Measurements from ENCODE around the gene CACNA2D1. TPM values are rescaled to one million over a fixed set of nuclear protein-coding genes. Genes with fewer than 3 reads are reported as not detected.

Gene CACNA2D1
- polyA plus RNA-seq, 6 donors from 2014 or later: not detected

DNA sequence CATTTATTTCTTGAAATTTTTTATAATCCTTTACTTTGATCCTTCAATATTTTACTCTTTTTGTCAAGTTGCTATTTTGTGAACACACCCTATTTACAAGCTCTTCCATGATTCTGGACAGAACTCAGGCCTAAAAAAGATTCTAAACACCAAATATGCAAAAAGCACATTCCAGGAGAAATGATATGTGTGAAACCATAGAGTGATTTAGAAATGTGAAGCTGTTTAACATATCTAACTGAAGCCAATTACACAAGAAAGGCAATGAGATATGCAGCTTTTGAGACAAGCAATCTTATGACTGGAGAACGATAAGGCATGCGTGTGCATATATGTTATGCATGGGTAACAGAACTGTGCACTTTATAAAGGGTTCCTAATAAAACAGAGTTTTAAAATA is 243.0 kb downstream of the CACNA2D1 start:
- DNase-seq (no peak), ATAC-seq (ENCODE audit: low read depth in 2 of 2) (no peak)
- Mint-ChIP-seq H3K9me3 (peaks cover 0 to 10% (median 5%) of the 10 kb centered on the region in 7 donors), H3K4me1 (no peaks in the 10 kb centered on the region), H3K27ac (no peak overlapping the region), H3K4me3 (no peak overlapping the region), H3K36me3 (no peaks in the 10 kb centered on the region), H3K27me3 (peaks cover 0 to 4% (median 0%) of the 10 kb centered on the region in 3 donors)

DNA sequence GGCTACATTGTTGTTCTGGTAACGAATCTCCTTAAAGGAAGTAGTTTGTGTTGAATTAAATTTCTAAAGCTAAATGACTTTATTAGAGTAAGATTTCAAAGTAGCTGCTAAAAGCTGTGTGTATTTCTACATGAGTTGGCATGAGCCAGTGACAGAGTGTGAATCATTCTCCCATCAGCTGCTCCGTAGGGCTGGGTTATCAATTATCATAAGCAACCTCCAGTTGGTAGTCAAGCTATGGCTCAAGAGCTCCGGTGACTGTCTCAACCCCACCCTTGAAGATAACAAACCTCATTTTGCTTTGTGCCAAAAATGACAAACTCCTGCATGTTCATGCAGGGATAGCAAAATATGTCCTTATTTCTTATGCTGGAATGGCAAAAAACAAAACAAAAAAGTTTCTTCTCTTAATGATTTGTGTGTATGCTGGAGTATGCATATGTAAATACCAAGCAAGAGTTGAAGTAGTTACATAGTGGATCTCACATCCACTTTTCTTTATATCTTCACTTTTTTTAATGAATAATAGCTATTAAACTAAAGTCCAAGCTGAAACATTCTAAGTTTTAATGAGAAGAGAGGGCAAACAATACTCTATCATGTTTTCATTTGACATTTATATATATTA is 249.4 kb downstream of the CACNA2D1 start:
- H3K36me3 Mint-ChIP-seq: no peaks in the 10 kb centered on the region
- no peak overlapping the region for H3K27ac Mint-ChIP-seq
- DNase-seq (no peak), ATAC-seq (ENCODE audit: low read depth in 2 of 2) (no peak)
- peaks cover 0 to 4% (median 0%) of the 10 kb centered on the region in 7 donors for H3K9me3 Mint-ChIP-seq
- no peaks in the 10 kb centered on the region for H3K4me1 Mint-ChIP-seq
- no peaks in the 10 kb centered on the region for H3K27me3 Mint-ChIP-seq
- H3K4me3 Mint-ChIP-seq: no peak overlapping the region

DNA sequence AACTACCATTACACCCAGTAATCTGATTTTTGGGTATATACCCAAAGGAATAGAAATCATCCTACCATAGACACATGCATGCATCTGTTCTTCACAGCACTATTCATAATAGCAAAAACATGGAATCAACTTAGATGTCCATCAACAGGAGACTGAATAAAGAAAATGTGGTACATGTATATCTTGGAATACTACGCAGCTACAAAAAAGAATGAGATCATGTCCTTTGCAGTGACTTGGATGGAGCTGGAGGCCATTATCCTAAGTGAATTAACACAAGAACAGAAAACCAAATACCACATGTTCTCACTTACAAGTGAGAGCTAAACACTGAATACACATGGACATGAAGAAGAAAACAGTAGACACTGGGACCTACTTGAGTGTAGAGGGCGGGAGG is 254.9 kb downstream of the CACNA2D1 start:
- no peaks in the 10 kb centered on the region for H3K4me1 Mint-ChIP-seq
- no peak overlapping the region for H3K27ac Mint-ChIP-seq
- H3K27me3 Mint-ChIP-seq: no peaks in the 10 kb centered on the region
- ATAC-seq (ENCODE audit: low read depth in 2 of 2): no peak
- peaks cover 0 to 10% (median 0%) of the 10 kb centered on the region in 7 donors for H3K9me3 Mint-ChIP-seq
- no peak overlapping the region for H3K4me3 Mint-ChIP-seq
- H3K36me3 Mint-ChIP-seq: no peaks in the 10 kb centered on the region
- no peak for DNase-seq

GRCh38 chr7:82185443-82185842 is 258.1 kb downstream of the CACNA2D1 start:
- Mint-ChIP-seq H3K27me3 (no peaks in the 10 kb centered on the region), H3K4me1 (no peaks in the 10 kb centered on the region), H3K27ac (no peak overlapping the region), H3K9me3 (peaks cover 0 to 10% (median 4%) of the 10 kb centered on the region in 7 donors), H3K36me3 (no peaks in the 10 kb centered on the region), H3K4me3 (no peak overlapping the region)
- ATAC-seq (ENCODE audit: low read depth in 2 of 2): no peak
- DNase-seq: no peak

GRCh38 chr7:82183634-82184033 is 259.9 kb downstream of the CACNA2D1 start:
- DNase-seq: no peak
- no peak for ATAC-seq (ENCODE audit: low read depth in 2 of 2)
- no peak overlapping the region for H3K27ac Mint-ChIP-seq
- no peak overlapping the region for H3K4me3 Mint-ChIP-seq
- peaks cover 0 to 6% (median 4%) of the 10 kb centered on the region in 7 donors for H3K9me3 Mint-ChIP-seq
- H3K36me3 Mint-ChIP-seq: no peaks in the 10 kb centered on the region
- H3K4me1 Mint-ChIP-seq: no peaks in the 10 kb centered on the region
- H3K27me3 Mint-ChIP-seq: no peaks in the 10 kb centered on the region

- no peak overlapping the region for H3K27ac Mint-ChIP-seq
- no peaks in the 10 kb centered on the region for H3K4me1 Mint-ChIP-seq
- no peak for ATAC-seq (ENCODE audit: low read depth in 2 of 2)
- H3K4me3 Mint-ChIP-seq: no peak overlapping the region
- no peaks in the 10 kb centered on the region for H3K36me3 Mint-ChIP-seq
- H3K27me3 Mint-ChIP-seq: no peaks in the 10 kb centered on the region
- no peak for DNase-seq
- peaks cover 0 to 6% (median 3%) of the 10 kb centered on the region in 7 donors for H3K9me3 Mint-ChIP-seq
Measured at GRCh38 chr7:82179311-82179710, 264.3 kb downstream of the CACNA2D1 start.

GRCh38 chr7:82175319-82175718 is 268.3 kb downstream of the CACNA2D1 start:
- Mint-ChIP-seq H3K4me1 (no peaks in the 10 kb centered on the region), H3K27ac (no peak overlapping the region), H3K4me3 (no peak overlapping the region), H3K27me3 (no peaks in the 10 kb centered on the region), H3K36me3 (no peaks in the 10 kb centered on the region), H3K9me3 (peaks cover 0 to 2% (median 0%) of the 10 kb centered on the region in 7 donors)
- DNase-seq (no peak), ATAC-seq (ENCODE audit: low read depth in 2 of 2) (no peak)

- Mint-ChIP-seq H3K4me3 (no peak overlapping the region), H3K27ac (no peak overlapping the region)
- no peak for ATAC-seq (ENCODE audit: low read depth in 2 of 2)
Measured at GRCh38 chr7:82173400-82174021, 270.1 kb downstream of the CACNA2D1 start.

GRCh38 chr7:82172881-82173280 is 270.7 kb downstream of the CACNA2D1 start:
- Mint-ChIP-seq H3K27ac (no peak overlapping the region), H3K27me3 (no peaks in the 10 kb centered on the region), H3K9me3 (peaks cover 0 to 2% (median 0%) of the 10 kb centered on the region in 7 donors), H3K36me3 (no peaks in the 10 kb centered on the region), H3K4me3 (no peak overlapping the region), H3K4me1 (no peaks in the 10 kb centered on the region)
- no peak for DNase-seq
- ATAC-seq (ENCODE audit: low read depth in 2 of 2): no peak

More at GRCh38 chr7:82173400-82174021, 270.1 kb downstream of the CACNA2D1 start:
- Mint-ChIP-seq H3K4me1 (no peaks in the 10 kb centered on the region), H3K9me3 (peaks cover 0 to 2% (median 0%) of the 10 kb centered on the region in 7 donors), H3K27me3 (no peaks in the 10 kb centered on the region), H3K36me3 (no peaks in the 10 kb centered on the region)
- DNase-seq: no peak

DNA sequence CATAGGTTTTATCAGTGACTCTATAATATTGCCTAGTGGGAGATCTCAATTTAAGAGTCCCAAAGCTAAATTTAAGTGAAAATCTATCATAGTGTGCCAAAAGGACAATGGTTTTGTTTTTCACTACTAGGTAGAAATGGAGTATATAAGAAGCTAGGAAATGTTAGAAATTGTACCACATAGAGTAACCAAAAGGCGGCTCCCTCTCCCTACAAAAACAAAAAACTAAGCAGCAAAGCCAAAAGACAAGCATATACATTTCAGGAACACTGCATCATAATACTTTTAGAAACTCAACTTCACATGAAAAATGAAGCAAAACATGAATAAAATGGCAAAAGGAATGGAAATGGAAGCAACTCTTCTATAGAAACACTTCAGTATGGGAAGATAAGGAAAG is 271.6 kb downstream of the CACNA2D1 start:
- Mint-ChIP-seq H3K9me3 (peaks cover 0 to 2% (median 0%) of the 10 kb centered on the region in 7 donors), H3K36me3 (no peaks in the 10 kb centered on the region), H3K4me3 (no peak overlapping the region), H3K27ac (no peak overlapping the region), H3K4me1 (no peaks in the 10 kb centered on the region), H3K27me3 (no peaks in the 10 kb centered on the region)
- ATAC-seq (ENCODE audit: low read depth in 2 of 2): no peak
- no peak for DNase-seq

DNA sequence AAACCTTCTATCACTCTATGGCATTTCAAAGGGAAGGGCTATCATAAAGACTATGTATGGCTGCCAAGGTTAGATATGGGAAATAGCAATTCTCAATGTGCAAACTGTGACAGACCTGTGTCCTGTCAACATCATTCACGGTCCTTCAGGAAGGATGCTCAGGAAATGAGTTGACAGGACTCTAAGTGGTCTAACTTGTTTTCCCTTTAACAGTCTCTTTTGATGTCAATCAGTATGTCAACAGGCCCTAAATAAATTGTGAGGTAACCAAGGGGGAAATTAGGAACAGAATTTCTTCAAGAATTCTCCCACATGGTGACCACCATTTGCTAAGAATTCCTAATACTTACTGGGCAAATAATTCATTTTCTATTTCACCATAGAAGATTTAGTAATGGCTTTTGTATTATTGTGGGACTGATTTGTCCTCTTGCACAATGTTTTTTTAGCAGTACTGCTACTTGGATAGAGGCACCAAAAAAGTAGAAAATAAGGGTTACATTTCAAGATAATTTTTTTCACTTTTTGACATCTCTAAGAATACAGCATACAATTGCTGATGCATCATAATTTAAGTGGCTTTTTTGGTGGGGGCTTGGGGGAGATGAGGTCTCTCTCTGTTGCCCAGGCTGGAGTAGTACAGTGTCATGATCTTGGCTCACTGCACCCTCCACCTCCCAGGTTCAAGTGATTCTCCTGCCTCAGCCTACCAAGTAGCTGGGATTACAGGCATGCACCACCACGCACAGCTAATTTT is 275.8 kb downstream of the CACNA2D1 start:
- Mint-ChIP-seq H3K36me3 (no peaks in the 10 kb centered on the region), H3K9me3 (peaks cover 0 to 2% (median 0%) of the 10 kb centered on the region in 7 donors), H3K4me3 (no peak overlapping the region), H3K4me1 (no peaks in the 10 kb centered on the region), H3K27ac (no peak overlapping the region), H3K27me3 (no peaks in the 10 kb centered on the region)
- DNase-seq (no peak), ATAC-seq (ENCODE audit: low read depth in 2 of 2) (no peak)

- no peaks in the 10 kb centered on the region for H3K27me3 Mint-ChIP-seq
- H3K4me1 Mint-ChIP-seq: no peaks in the 10 kb centered on the region
- no peak overlapping the region for H3K27ac Mint-ChIP-seq
- H3K4me3 Mint-ChIP-seq: no peak overlapping the region
- no peaks in the 10 kb centered on the region for H3K36me3 Mint-ChIP-seq
- H3K9me3 Mint-ChIP-seq: peaks cover 0 to 2% (median 0%) of the 10 kb centered on the region in 7 donors
- ATAC-seq (ENCODE audit: low read depth in 2 of 2): no peak
- no peak for DNase-seq
Measured at GRCh38 chr7:82166260-82167015, 277.1 kb downstream of the CACNA2D1 start.

GRCh38 chr7:82164813-82165212 is 278.8 kb downstream of the CACNA2D1 start:
- no peak overlapping the region for H3K4me3 Mint-ChIP-seq
- H3K4me1 Mint-ChIP-seq: no peaks in the 10 kb centered on the region
- no peaks in the 10 kb centered on the region for H3K27me3 Mint-ChIP-seq
- ATAC-seq (ENCODE audit: low read depth in 2 of 2) (no peak), DNase-seq (no peak)
- no peak overlapping the region for H3K27ac Mint-ChIP-seq
- peaks cover 0 to 2% (median 0%) of the 10 kb centered on the region in 7 donors for H3K9me3 Mint-ChIP-seq
- H3K36me3 Mint-ChIP-seq: no peaks in the 10 kb centered on the region
